ENCODE data around the gene DNPEP. TPM values are rescaled to one million over a fixed set of nuclear protein-coding genes. Genes with fewer than 3 reads are reported as not detected.

The DNPEP gene
- total RNA-seq, 1 experiment from 2014 or later, result 81.3 TPM

GRCh38 chr2:219416938-219417337, 29.2 kb upstream of the DNPEP start:
- H3K27ac Mint-ChIP-seq (ENCODE audit: low read depth, unreplicated experiment), result no peak overlapping the region
- no peaks in the 10 kb centered on the region for H3K4me1 Mint-ChIP-seq (ENCODE audit: insufficient read depth, unreplicated experiment)
- CTCF ChIA-PET, result interaction anchor here (0.6 to 3.3 kb wide), 5 partner anchors 13 to 113 kb away, joined by 3 to 15 read pairs (median 4); no protein-coding TSS in a partner anchor
- BruUV-seq (replicated peaks), result no TSS peak
- TF ChIP-seq, protein P1, sequence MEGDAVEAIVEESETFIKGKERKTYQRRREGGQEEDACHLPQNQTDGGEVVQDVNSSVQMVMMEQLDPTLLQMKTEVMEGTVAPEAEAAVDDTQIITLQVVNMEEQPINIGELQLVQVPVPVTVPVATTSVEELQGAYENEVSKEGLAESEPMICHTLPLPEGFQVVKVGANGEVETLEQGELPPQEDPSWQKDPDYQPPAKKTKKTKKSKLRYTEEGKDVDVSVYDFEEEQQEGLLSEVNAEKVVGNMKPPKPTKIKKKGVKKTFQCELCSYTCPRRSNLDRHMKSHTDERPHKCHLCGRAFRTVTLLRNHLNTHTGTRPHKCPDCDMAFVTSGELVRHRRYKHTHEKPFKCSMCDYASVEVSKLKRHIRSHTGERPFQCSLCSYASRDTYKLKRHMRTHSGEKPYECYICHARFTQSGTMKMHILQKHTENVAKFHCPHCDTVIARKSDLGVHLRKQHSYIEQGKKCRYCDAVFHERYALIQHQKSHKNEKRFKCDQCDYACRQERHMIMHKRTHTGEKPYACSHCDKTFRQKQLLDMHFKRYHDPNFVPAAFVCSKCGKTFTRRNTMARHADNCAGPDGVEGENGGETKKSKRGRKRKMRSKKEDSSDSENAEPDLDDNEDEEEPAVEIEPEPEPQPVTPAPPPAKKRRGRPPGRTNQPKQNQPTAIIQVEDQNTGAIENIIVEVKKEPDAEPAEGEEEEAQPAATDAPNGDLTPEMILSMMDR (IDR thresholded peaks at IDR 0.05; ENCODE audit: unreplicated experiment), result no peak
- intact Hi-C loops (cut with micrococcal nuclease), result no loop called here
- no peak for DNase-seq (ENCODE audit: unreplicated experiment)
- no peak overlapping the region for H3K4me3 Mint-ChIP-seq (ENCODE audit: unreplicated experiment)
- no peaks in the 10 kb centered on the region for H3K36me3 Mint-ChIP-seq (ENCODE audit: insufficient read depth, unreplicated experiment)
- POLR2A ChIA-PET, result no interaction called here
- H3K27me3 Mint-ChIP-seq (ENCODE audit: insufficient read depth, unreplicated experiment), result no peaks in the 10 kb centered on the region
- H3K9me3 Mint-ChIP-seq (ENCODE audit: unreplicated experiment), result no peaks in the 10 kb centered on the region

- intact Hi-C loops (cut with micrococcal nuclease), result no loop called here
- no peak overlapping the region for H3K27ac Mint-ChIP-seq (ENCODE audit: low read depth, unreplicated experiment)
- H3K36me3 Mint-ChIP-seq (ENCODE audit: insufficient read depth, unreplicated experiment), result no peaks in the 10 kb centered on the region
- ChIA-PET POLR2A (interaction anchor here (0.6 kb wide), 1 partner anchor 37 kb away, joined by 3 read pairs; no protein-coding TSS in a partner anchor), CTCF (interaction anchor here (0.6 to 3.3 kb wide), 6 partner anchors 12 to 317 kb away, joined by 3 to 15 read pairs (median 6); no protein-coding TSS in a partner anchor)
- no peaks in the 10 kb centered on the region for H3K27me3 Mint-ChIP-seq (ENCODE audit: insufficient read depth, unreplicated experiment)
- no peak for DNase-seq (ENCODE audit: unreplicated experiment)
- H3K9me3 Mint-ChIP-seq (ENCODE audit: unreplicated experiment), result no peaks in the 10 kb centered on the region
- TF ChIP-seq, protein P1 (IDR thresholded peaks at IDR 0.05; ENCODE audit: unreplicated experiment), result no peak
- no peak overlapping the region for H3K4me3 Mint-ChIP-seq (ENCODE audit: unreplicated experiment)
- no TSS peak for BruUV-seq (replicated peaks)
- no peaks in the 10 kb centered on the region for H3K4me1 Mint-ChIP-seq (ENCODE audit: insufficient read depth, unreplicated experiment)
Measured at GRCh38 chr2:219416235-219416602, 28.5 kb upstream of the DNPEP start.

GRCh38 chr2:219415580-219416234, 28.0 kb upstream of the DNPEP start:
- Mint-ChIP-seq H3K27ac (ENCODE audit: low read depth, unreplicated experiment) (no peak overlapping the region), H3K27me3 (ENCODE audit: insufficient read depth, unreplicated experiment) (no peaks in the 10 kb centered on the region), H3K4me3 (ENCODE audit: unreplicated experiment) (no peak overlapping the region), H3K4me1 (ENCODE audit: insufficient read depth, unreplicated experiment) (no peaks in the 10 kb centered on the region), H3K36me3 (ENCODE audit: insufficient read depth, unreplicated experiment) (no peaks in the 10 kb centered on the region), H3K9me3 (ENCODE audit: unreplicated experiment) (no peaks in the 10 kb centered on the region)
- BruUV-seq (replicated peaks), result no TSS peak
- TF ChIP-seq, protein P1 (IDR thresholded peaks at IDR 0.05; ENCODE audit: unreplicated experiment), result no peak
- intact Hi-C loops (cut with micrococcal nuclease), result no loop called here
- ChIA-PET CTCF (interaction anchor here (0.6 to 3.3 kb wide), 5 partner anchors 11 to 317 kb away, joined by 3 to 15 read pairs (median 5); no protein-coding TSS in a partner anchor), POLR2A (interaction anchor here (0.6 kb wide), 2 partner anchors 37 to 176 kb away, joined by 3 read pairs; no protein-coding TSS in a partner anchor)
- no peak for DNase-seq (ENCODE audit: unreplicated experiment)

GRCh38 chr2:219414857-219415256, 27.1 kb upstream of the DNPEP start:
- H3K9me3 Mint-ChIP-seq (ENCODE audit: unreplicated experiment), result no peaks in the 10 kb centered on the region
- H3K4me3 Mint-ChIP-seq (ENCODE audit: unreplicated experiment), result no peak overlapping the region
- no peak for DNase-seq (ENCODE audit: unreplicated experiment)
- H3K27me3 Mint-ChIP-seq (ENCODE audit: insufficient read depth, unreplicated experiment), result no peaks in the 10 kb centered on the region
- BruUV-seq (replicated peaks), result no TSS peak
- ChIA-PET CTCF (interaction anchor here (0.8 to 1.8 kb wide), 2 partner anchors 12 to 15 kb away, joined by 3 to 5 read pairs; no protein-coding TSS in a partner anchor), POLR2A (interaction anchor here (0.6 kb wide), 1 partner anchor 176 kb away, joined by 3 read pairs; no protein-coding TSS in a partner anchor)
- H3K4me1 Mint-ChIP-seq (ENCODE audit: insufficient read depth, unreplicated experiment), result no peaks in the 10 kb centered on the region
- H3K27ac Mint-ChIP-seq (ENCODE audit: low read depth, unreplicated experiment), result no peak overlapping the region
- H3K36me3 Mint-ChIP-seq (ENCODE audit: insufficient read depth, unreplicated experiment), result no peaks in the 10 kb centered on the region
- TF ChIP-seq, protein P1 (IDR thresholded peaks at IDR 0.05; ENCODE audit: unreplicated experiment), result no peak
- intact Hi-C loops (cut with micrococcal nuclease), result no loop called here

Data from MCF 10A (cell line).